HG03060 (cell line): ENCODE data around the gene CHMP4A.
A peak's percentile ranks its signal among the peaks of the same experiment; 100 is the strongest.
"Not testable (repeated sequence)": the region's sequence is repeated elsewhere in the genome, so short reads cannot be mapped to it uniquely, and the experiment has no call there.

Experiments
- ATAC-seq: cut with Tn5 transposase; IDR thresholded peaks from one replicate; pipeline ENCODE4 v1.9.1; 2021; ENCODE audit warnings: low read depth, moderate number of reproducible peaks; ENCODE audit not compliant: unreplicated experiment

CHMP4A gene

GRCh38 chr14:24249230-24250021 lies 36.1 kb upstream of the CHMP4A start:
- no peak for ATAC-seq

- ATAC-seq: no peak
Observed at GRCh38 chr14:24247422-24247821, 34.1 kb upstream of the CHMP4A start.

DNA sequence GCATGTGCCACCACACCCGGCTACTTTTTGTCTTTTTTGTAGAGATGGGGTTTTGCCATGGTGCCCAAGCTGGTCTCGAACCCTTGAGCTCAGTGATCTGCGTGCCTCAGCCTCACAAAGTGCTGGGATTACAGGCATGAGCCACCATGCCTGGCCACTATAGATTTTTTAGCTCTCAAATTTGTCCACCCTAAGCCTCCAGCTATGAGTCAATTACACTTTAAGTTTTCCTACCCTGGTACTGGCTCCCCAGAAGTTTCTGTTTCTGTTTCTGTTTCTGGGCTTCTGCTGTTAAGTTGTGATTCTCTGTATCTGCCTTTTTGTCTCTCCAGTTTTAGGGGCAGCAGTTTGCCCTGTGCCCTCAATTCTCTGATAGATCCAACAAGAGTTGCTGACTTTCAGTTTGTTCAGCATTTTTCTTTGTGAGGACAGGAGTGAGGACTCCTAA lies 33.5 kb upstream of the CHMP4A start:
- no peak for ATAC-seq

- ATAC-seq: not testable (repeated sequence)
Observed at GRCh38 chr14:24245350-24245749, 32.1 kb upstream of the CHMP4A start.

DNA sequence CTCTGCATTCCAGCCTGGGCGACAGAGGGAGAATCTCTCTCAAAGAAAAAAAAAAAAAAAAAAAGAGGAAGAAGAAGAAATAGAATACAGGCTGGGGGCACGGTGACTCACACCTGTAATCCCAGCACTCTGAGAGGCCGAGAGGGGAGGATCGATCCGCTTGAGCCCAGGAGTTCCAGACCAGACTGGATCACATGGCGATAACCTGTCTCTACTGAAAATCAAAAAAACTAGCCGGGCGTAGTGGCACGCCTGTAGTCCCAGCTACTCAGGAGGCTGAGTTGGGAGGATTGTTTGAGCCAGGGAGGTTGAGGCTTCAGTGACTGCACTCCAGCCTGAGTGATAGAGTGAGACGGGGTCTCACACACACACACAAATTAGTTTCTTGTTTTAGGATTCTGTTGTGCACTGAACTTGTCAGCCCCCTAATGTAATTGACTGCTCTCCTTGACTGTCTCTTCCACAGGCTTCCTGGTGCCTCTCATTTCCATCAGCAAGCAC lies 30.1 kb upstream of the CHMP4A start:
- no peak for ATAC-seq

- peak; percentile 49 for ATAC-seq
Observed at GRCh38 chr14:24241829-24242443, 28.6 kb upstream of the CHMP4A start.

- no peak for ATAC-seq
Observed at GRCh38 chr14:24240110-24240918, 27.0 kb upstream of the CHMP4A start.

- no peak for ATAC-seq
Observed at GRCh38 chr14:24238527-24239037, 25.3 kb upstream of the CHMP4A start.

DNA sequence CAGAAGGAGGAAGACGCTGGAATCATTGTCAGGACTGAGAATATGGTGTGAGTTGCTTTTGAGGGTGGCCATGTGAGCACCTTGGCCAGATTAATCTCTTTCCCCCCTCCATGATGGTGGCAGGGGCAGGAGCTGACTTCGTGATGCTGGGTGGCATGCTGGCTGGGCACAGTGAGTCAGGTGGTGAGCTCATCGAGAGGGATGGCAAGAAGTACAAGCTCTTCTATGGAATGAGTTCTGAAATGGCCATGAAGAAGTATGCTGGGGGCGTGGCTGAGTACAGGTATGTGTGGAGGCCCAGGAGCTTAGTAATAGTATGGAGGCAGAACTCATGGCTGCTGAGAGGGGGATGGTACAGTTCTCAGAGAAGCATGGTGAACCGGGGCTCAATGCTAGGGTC lies 24.8 kb upstream of the CHMP4A start:
- ATAC-seq: no peak

GRCh38 chr14:24237463-24237955 lies 24.2 kb upstream of the CHMP4A start:
- no peak for ATAC-seq

DNA sequence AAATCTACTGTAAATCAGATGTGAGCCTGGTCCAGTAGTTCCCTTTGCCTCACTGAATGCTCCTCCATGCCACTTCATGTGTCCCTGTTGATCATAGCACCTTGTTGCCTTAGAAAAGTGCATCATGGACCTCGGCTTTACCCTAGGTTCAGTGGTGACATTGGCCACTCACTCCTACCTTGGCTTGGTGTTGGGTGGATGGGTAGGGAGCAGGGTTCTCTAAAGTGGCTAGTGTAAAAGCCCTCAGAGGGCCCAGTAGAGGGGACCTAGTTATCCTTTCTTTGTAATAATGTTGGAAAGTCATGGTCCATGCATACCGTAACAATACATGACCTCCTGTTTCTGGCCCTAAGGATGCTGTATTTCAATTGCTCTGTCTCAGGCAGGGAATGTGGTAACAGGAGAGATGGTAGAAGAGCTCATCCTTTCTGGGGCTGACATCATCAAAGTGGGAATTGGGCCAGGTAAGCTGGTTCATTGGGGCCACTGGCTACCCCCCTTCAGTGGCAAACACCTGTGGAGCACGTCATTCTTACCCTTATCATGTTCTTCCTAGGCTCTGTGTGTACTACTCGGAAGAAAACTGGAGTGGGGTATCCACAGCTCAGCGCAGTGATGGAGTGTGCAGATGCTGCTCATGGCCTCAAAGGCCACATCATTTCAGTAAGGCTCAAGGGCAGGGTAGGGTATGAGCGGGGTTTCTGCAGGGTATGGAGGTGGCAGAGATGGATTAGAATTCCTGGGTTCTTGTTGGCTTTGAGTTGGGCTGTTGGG lies 23.6 kb upstream of the CHMP4A start:
- ATAC-seq: no peak

DNA sequence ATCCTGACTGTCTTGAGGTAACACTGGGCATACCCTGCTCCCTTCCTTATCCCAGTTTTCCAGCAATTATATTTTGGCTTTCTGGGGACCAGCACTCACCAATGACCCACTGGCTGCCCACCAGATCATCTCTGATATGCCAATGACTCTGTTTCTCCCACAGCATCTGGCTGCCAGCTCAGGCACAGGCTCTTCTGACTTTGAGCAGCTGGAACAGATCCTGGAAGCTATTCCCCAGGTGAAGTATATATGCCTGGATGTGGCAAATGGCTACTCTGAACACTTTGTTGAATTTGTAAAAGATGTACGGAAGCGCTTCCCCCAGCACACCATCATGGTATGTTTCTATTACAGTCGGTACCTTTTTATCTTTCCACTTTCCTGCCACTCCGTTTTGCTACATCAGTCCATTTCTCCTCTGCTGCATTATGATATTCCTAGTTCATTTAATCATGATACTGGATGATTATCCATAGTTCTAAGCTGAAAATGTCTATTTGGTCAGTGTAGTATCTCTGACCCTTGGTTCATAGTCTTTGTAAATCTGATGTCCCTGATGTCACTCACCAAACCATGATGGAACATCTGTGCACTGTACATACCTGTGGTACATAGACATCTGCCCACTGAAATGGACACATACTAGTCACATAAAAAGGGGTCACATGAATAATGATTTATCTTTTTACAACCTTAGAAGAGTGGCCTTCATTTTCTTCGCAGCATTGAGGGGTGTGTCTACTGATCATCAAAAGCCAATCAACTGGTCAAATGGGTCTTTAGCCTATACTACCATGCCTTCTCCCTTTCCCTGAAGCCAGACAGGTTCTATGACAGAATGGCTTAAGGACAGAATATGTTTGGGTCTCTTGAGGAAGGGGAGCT lies 22.8 kb upstream of the CHMP4A start:
- ATAC-seq: no peak

- ATAC-seq: no peak
Observed at GRCh38 chr14:24234095-24235005, 21.1 kb upstream of the CHMP4A start.

- no peak for ATAC-seq
Observed at GRCh38 chr14:24233538-24233866, 20.2 kb upstream of the CHMP4A start.

DNA sequence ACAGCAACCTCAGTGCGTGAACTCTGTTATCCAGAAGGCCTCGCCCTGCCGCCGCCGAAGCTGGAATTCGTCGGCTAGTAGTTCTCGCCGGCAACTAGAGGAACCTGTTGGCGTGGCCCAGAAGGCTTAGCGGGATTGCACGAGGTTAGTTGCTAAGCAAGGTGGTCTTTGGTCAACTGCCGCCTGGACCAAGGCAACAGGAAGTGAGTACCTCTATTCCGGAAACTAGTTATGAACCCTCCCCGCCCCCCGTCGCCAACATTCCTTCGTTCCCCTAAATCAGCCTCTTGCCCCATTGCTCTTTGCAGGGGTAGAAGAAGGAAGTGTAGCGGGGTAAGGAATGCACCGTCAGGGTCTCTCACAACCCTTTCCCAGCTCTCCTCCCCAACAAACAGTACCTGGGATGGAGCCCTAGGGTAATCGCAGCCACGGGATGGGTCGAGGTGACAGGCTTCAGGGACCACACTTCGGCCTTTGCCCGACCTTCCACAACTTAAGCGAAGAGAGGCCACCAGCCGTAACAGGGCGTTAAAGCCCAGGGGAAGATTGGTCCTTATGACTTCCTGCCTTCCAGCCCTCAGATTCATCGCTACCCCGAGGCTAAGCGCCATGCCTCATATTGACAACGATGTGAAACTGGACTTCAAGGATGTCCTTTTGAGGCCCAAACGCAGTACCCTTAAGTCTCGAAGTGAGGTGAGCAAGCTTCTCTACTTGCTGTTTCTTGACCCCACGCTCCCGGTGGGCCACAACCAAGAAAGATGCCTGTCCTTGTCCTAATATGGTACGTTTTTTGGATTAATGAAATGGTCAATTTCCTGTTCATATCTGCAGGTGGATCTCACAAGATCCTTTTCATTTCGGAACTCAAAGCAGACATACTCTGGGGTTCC lies 19.6 kb upstream of the CHMP4A start, which contains the start of gene GMPR2:
TSS of gene GMPR2 (plus strand) at position 285 of the 893 bp plus-strand sequence. CDS start at position 610, 325 bp downstream.
- ATAC-seq: peak; percentile 25

- peak; percentile 58 for ATAC-seq
Observed at GRCh38 chr14:24232121-24232644, 18.9 kb upstream of the CHMP4A start, which contains the start of gene NEDD8. NEDD8 (minus strand) TSS chr14:24232367; CDS start chr14:24232267, 100 bp downstream.
